OCI-LY7 (cell line): ENCODE data around the gene SLC8A1. TPM values are rescaled to one million over a fixed set of nuclear protein-coding genes. Genes with fewer than 3 reads are reported as not detected.

Experiments used
- BruUV-seq: library from RNA; stranded (reverse); fragments of 400-500 nt; replicated peaks from 2 replicates; lab custom pipeline; 2021; lab: Mats Ljungman, UMichigan
- CTCF ChIA-PET: fragments of 300-600 bp; sonication (Branson Sonifier 250); formaldehyde crosslinking; loops from one replicate; lab custom pipeline; 2022; ENCODE audit warnings: antibody characterized with exemption; ENCODE audit not compliant: unreplicated experiment; lab: Charles Lee
- POLR2A ChIA-PET: fragments of 300-600 bp; sonication (Branson Sonifier 250); formaldehyde crosslinking; loops from one replicate; lab custom pipeline; 2022; ENCODE audit warnings: antibody characterized with exemption; lab: Charles Lee
- DNase-seq: peaks from one replicate; pipeline ENCODE4 v3.0.0-alpha.2; 2015; ENCODE audit warnings: low spot score
- H2AFZ ChIP-seq: fragments of 200-600 bp; sonication (generic), shearing (Covaris generic); 2 replicates; pipeline ENCODE4 v1.6.1; 2014; ENCODE audit warnings: mild to moderate bottlenecking, antibody characterized with exemption, low read length, moderate library complexity
- H3K27ac ChIP-seq: fragments of 200-600 bp; sonication (generic); 2 replicates; pipeline ENCODE4 v1.5.1; 2014; ENCODE audit warnings: mixed run types, low read depth, mild to moderate bottlenecking, moderate library complexity, low read length, inconsistent platforms; ENCODE audit not compliant: poor library complexity, severe bottlenecking
- H3K36me3 ChIP-seq: fragments of 200-600 bp; sonication (generic); 2 replicates; pipeline ENCODE4 v1.6.1; 2014; ENCODE audit warnings: mild to moderate bottlenecking, antibody characterized with exemption, low read length, moderate library complexity, mixed read lengths; ENCODE audit not compliant: insufficient read depth
- H3K4me1 ChIP-seq: fragments of 200-600 bp; sonication (generic); 2 replicates; pipeline ENCODE4 v1.5.1; 2014; ENCODE audit warnings: mild to moderate bottlenecking, low read length; ENCODE audit not compliant: insufficient read depth, poor library complexity, severe bottlenecking
- H3K4me2 ChIP-seq: fragments of 200-600 bp; sonication (generic); 2 replicates; pipeline ENCODE4 v1.6.1; 2014; ENCODE audit warnings: mild to moderate bottlenecking, low read length
- H3K4me3 ChIP-seq: fragments of 200-600 bp; sonication (generic); 2 replicates; pipeline ENCODE4 v1.5.1; 2014; ENCODE audit warnings: mild to moderate bottlenecking, low read depth, low read length; ENCODE audit not compliant: poor library complexity, severe bottlenecking
- H3K79me2 ChIP-seq: fragments of 200-600 bp; sonication (generic); 2 replicates; pipeline ENCODE4 v1.6.1; 2016; ENCODE audit warnings: low read depth, mild to moderate bottlenecking, low read length, moderate library complexity, mixed read lengths; ENCODE audit not compliant: insufficient read depth
- H3K9me2 ChIP-seq: fragments of 200-600 bp; sonication (generic); 2 replicates; pipeline ENCODE4 v1.6.1; 2016; ENCODE audit warnings: mild to moderate bottlenecking, low read length, mixed read lengths; ENCODE audit not compliant: insufficient read depth
- H3K9me3 ChIP-seq: fragments of 200-600 bp; sonication (generic); 2 replicates; pipeline ENCODE4 v1.6.1; 2014; ENCODE audit warnings: mild to moderate bottlenecking, mixed run types, low read length, mixed read lengths
- H4K20me1 ChIP-seq: fragments of 200-600 bp; sonication (generic); 2 replicates; pipeline ENCODE4 v1.6.1; 2014; ENCODE audit warnings: mild to moderate bottlenecking, antibody characterized with exemption, low read length, moderate library complexity, mixed read lengths; ENCODE audit not compliant: insufficient read depth
- EZH2phosphoT487 ChIP-seq: fragments of 200-600 bp; sonication (generic); IDR thresholded peaks from 2 replicates; pipeline ENCODE4 v1.6.1; 2018; ENCODE audit warnings: low read depth, borderline replicate concordance, mild to moderate bottlenecking, mixed run types, antibody characterized with exemption, low read length, moderate library complexity, mixed read lengths
- intact Hi-C: fragments of 100-400 bp; cut with micrococcal nuclease; formaldehyde crosslinking; loops from one replicate; pipeline ENCODE4 v1.10.0; 2022; ENCODE audit not compliant: unreplicated experiment
- total RNA-seq, 2 experiments: library from RNA; depleted of rRNA in 1 of 2; stranded (reverse); fragments of >200 nt in 1 of 2; shearing (Covaris generic) in 1 of 2; gene quantifications; 2 replicates each; pipeline ENCODE4 v1.2.3, GENCODE V29; 2014 to 2022
- TF ChIP-seq, protein P1 (sequence below): fragments of 200-600 bp; sonication (generic); conservative IDR thresholded peaks from 2 replicates; pipeline ENCODE4 v1.5.1; 2014; ENCODE audit warnings: mild to moderate bottlenecking, antibody characterized with exemption, low read length, moderate library complexity, mixed read lengths

Gene SLC8A1
- total RNA-seq, 2 experiments from 2014 or later: 3.6 to 7.3 TPM

DNA sequence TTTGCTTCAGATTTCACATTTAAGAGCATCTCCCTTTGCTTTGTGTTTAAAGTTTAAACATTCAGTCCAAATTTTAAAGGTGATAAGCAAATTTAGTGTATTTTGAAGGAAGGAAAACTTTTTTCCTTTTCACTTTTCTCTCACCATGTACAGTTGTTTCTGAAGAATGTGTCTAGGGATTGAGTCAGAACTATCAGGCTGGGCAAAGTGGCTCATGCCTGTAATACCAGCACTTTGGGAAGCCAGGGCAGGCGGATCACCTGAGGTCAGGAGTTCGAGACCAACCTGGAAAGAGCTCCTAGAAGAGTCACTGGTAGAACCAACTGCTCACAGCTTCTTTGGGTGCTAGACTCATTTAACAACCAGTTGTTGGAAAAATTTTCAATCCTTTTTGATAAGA is 345.8 kb downstream of the SLC8A1 start:
- ChIA-PET POLR2A (no interaction called here), CTCF (no interaction called here)
- H3K4me3 ChIP-seq: no peak overlapping the region
- H3K9me3 ChIP-seq: no peaks in the 10 kb centered on the region
- intact Hi-C loops: no loop called here
- no peak overlapping the region for H3K4me2 ChIP-seq
- H3K9me2 ChIP-seq: no peaks in the 10 kb centered on the region
- no TSS peak for BruUV-seq
- H3K36me3 ChIP-seq: no peaks in the 10 kb centered on the region
- H4K20me1 ChIP-seq: no peaks in the 10 kb centered on the region
- TF ChIP-seq, protein P1, sequence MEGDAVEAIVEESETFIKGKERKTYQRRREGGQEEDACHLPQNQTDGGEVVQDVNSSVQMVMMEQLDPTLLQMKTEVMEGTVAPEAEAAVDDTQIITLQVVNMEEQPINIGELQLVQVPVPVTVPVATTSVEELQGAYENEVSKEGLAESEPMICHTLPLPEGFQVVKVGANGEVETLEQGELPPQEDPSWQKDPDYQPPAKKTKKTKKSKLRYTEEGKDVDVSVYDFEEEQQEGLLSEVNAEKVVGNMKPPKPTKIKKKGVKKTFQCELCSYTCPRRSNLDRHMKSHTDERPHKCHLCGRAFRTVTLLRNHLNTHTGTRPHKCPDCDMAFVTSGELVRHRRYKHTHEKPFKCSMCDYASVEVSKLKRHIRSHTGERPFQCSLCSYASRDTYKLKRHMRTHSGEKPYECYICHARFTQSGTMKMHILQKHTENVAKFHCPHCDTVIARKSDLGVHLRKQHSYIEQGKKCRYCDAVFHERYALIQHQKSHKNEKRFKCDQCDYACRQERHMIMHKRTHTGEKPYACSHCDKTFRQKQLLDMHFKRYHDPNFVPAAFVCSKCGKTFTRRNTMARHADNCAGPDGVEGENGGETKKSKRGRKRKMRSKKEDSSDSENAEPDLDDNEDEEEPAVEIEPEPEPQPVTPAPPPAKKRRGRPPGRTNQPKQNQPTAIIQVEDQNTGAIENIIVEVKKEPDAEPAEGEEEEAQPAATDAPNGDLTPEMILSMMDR: no peak
- no peak for TF ChIP-seq EZH2phosphoT487
- H3K79me2 ChIP-seq: no peaks in the 10 kb centered on the region
- no peak overlapping the region for H3K27ac ChIP-seq
- H3K4me1 ChIP-seq: peaks cover 20% of the 10 kb centered on the region
- no peak for DNase-seq
- no peak overlapping the region for H2AFZ ChIP-seq

GRCh38 chr2:40105593-40105992 is 346.3 kb downstream of the SLC8A1 start:
- Histone ChIP-seq H3K36me3 (no peaks in the 10 kb centered on the region), H3K27ac (no peak overlapping the region), H3K9me3 (no peaks in the 10 kb centered on the region), H3K9me2 (no peaks in the 10 kb centered on the region), H4K20me1 (no peaks in the 10 kb centered on the region), H3K79me2 (no peaks in the 10 kb centered on the region), H2AFZ (no peak overlapping the region), H3K4me1 (peaks cover 24% of the 10 kb centered on the region), H3K4me3 (no peak overlapping the region), H3K4me2 (no peak overlapping the region)
- ChIA-PET POLR2A (interaction anchor here (0.6 kb wide), 1 partner anchor 311 kb away, joined by 3 read pairs; no protein-coding TSS in a partner anchor), CTCF (no interaction called here)
- BruUV-seq: no TSS peak
- DNase-seq: no peak
- intact Hi-C loops: no loop called here
- no peak for TF ChIP-seq EZH2phosphoT487
- TF ChIP-seq, protein P1: no peak

GRCh38 chr2:40103590-40103989 is 348.3 kb downstream of the SLC8A1 start:
- Histone ChIP-seq H3K36me3 (no peaks in the 10 kb centered on the region), H3K9me3 (no peaks in the 10 kb centered on the region), H3K9me2 (no peaks in the 10 kb centered on the region), H2AFZ (no peak overlapping the region), H3K79me2 (no peaks in the 10 kb centered on the region), H3K4me1 (peaks cover 29% of the 10 kb centered on the region), H4K20me1 (no peaks in the 10 kb centered on the region), H3K4me2 (no peak overlapping the region), H3K4me3 (no peak overlapping the region), H3K27ac (no peak overlapping the region)
- ChIA-PET CTCF (no interaction called here), POLR2A (interaction anchor here (0.6 kb wide), 1 partner anchor 11 kb away, joined by 3 read pairs; no protein-coding TSS in a partner anchor)
- DNase-seq: no peak
- intact Hi-C loops: loop anchor here (5.0 kb wide), 1 partner anchor 181 kb away; no protein-coding TSS in a partner anchor
- no TSS peak for BruUV-seq
- TF ChIP-seq, protein P1: no peak
- TF ChIP-seq EZH2phosphoT487: no peak
